Hindlimb muscle (tissue), 1 donor: ENCODE data around the gene HPN. TPM values are rescaled to one million over a fixed set of nuclear protein-coding genes. Genes with fewer than 3 reads are reported as not detected.
"Not testable (repeated sequence)": the region's sequence is repeated elsewhere in the genome, so short reads cannot be mapped to it uniquely, and the experiment has no call there.

Experiments
- DNase-seq: peaks from one replicate; pipeline ENCODE4 v3.0.0-alpha.2; 2013
- polyA plus RNA-seq: library from polyadenylated mRNA; unstranded; fragments of 120-200 nt; gene quantifications from one replicate; pipeline ENCODE4 v1.2.1, GENCODE V29; 2013; ENCODE audit not compliant: insufficient read length

Gene HPN
- polyA plus RNA-seq, 1 donor = 0.36 TPM

GRCh38 chr19:35009424-35010415 is 31.8 kb upstream of the HPN start:
- DNase-seq = no peak

- DNase-seq = no peak
Observed at GRCh38 chr19:35011091-35011689, 30.3 kb upstream of the HPN start.

- DNase-seq = no peak
Observed at GRCh38 chr19:35011737-35012682, 29.5 kb upstream of the HPN start.

GRCh38 chr19:35013041-35013819 is 28.3 kb upstream of the HPN start:
- DNase-seq = peak; percentile 78

GRCh38 chr19:35013820-35014754 is 27.4 kb upstream of the HPN start:
- DNase-seq = no peak

- DNase-seq = not testable (repeated sequence)
Observed at GRCh38 chr19:35014774-35015173, 26.7 kb upstream of the HPN start.

- DNase-seq = no peak
Observed at GRCh38 chr19:35015270-35015953, 26.1 kb upstream of the HPN start.

- no peak for DNase-seq
Observed at GRCh38 chr19:35015954-35016351, 25.6 kb upstream of the HPN start.

GRCh38 chr19:35017507-35017906 is 24.0 kb upstream of the HPN start:
- DNase-seq = no peak

GRCh38 chr19:35018379-35018778 is 23.1 kb upstream of the HPN start:
- DNase-seq = no peak

GRCh38 chr19:35019144-35019543 is 22.4 kb upstream of the HPN start:
- DNase-seq = no peak

- DNase-seq = no peak
Observed at GRCh38 chr19:35021016-35021415, 20.5 kb upstream of the HPN start.

- DNase-seq = no peak
Observed at GRCh38 chr19:35021596-35021995, 19.9 kb upstream of the HPN start.

GRCh38 chr19:35022460-35022859 is 19.1 kb upstream of the HPN start:
- DNase-seq = no peak

- DNase-seq = no peak
Observed at GRCh38 chr19:35023428-35023827, 18.1 kb upstream of the HPN start.

GRCh38 chr19:35024095-35024494 is 17.4 kb upstream of the HPN start:
- DNase-seq = no peak

- no peak for DNase-seq
Observed at GRCh38 chr19:35025969-35026368, 15.6 kb upstream of the HPN start.

- no peak for DNase-seq
Observed at GRCh38 chr19:35026418-35026817, 15.1 kb upstream of the HPN start.

- DNase-seq = no peak
Observed at GRCh38 chr19:35027009-35027408, 14.5 kb upstream of the HPN start.
